HFFc6 (cell line): ENCODE measurements around the gene SCAF4. TPM values are rescaled to one million over a fixed set of nuclear protein-coding genes. Genes with fewer than 3 reads are reported as not detected.
A peak's percentile ranks its signal among the peaks of the same experiment; 100 is the strongest.

Source experiments
- DNase-seq: peaks from one replicate; pipeline ENCODE4 v3.0.0-alpha.2; 2018
- H3K27ac Mint-ChIP-seq: 2 replicates; pipeline ENCODE4 v1.8.0; 2020; ENCODE audit warnings: mild to moderate bottlenecking, mixed read lengths
- H3K27me3 Mint-ChIP-seq: 2 replicates; pipeline ENCODE4 v1.8.0; 2021; ENCODE audit warnings: mild to moderate bottlenecking, moderate library complexity, mixed read lengths; ENCODE audit not compliant: insufficient read depth
- H3K36me3 Mint-ChIP-seq: 2 replicates; pipeline ENCODE4 v1.8.0; 2021; ENCODE audit warnings: low read depth, mixed read lengths
- H3K4me1 Mint-ChIP-seq: 2 replicates; pipeline ENCODE4 v1.8.0; 2020; ENCODE audit warnings: low read depth, mixed read lengths
- H3K4me3 Mint-ChIP-seq: 2 replicates; pipeline ENCODE4 v1.8.0; 2020; ENCODE audit warnings: mild to moderate bottlenecking, moderate library complexity, mixed read lengths
- H3K9me3 Mint-ChIP-seq: 2 replicates; pipeline ENCODE4 v1.8.0; 2020; ENCODE audit warnings: mild to moderate bottlenecking, mixed read lengths
- total RNA-seq, 6 experiments: library from RNA; stranded (reverse); fragmentation: NEBNext Ultra II Directional; extraction: Animal tissue kit (Norgen Biotek cat#: 25700); gene quantifications; 2 replicates in 1 of 6; 3 replicates in 5 of 6; pipeline ENCODE4 v1.2.3, GENCODE V29; 2021
- TF ChIP-seq, protein P1 (sequence below): fragments of 200-600 bp; sonication (generic); IDR thresholded peaks from 2 replicates; pipeline ENCODE4 v1.5.0; 2021; ENCODE audit warnings: antibody characterized with exemption, mild to moderate bottlenecking

SCAF4 gene
- total RNA-seq, 6 experiments from 2014 or later: 21.8 to 28.4 (median 26.3) TPM

DNA sequence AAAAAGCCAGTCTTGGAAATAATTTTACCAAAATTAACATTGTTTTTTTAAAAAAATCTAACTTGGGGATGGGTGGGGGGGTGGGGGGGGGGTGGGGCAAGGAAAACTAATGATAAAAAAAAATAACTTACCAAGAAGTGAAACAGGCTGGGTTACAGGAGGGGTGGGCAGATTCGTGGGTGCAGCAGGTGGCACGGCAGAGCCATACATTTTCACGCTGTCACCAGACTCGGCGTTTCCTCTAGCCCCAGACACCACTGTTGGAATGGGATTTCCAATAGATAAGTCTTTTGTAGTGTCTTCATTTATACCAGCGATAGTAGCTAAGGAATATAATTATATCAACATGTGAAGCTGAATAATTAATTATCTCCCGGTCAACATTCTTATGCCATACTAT is 47.0 kb downstream of the SCAF4 start:
- Mint-ChIP-seq H3K36me3 (peaks cover 37% of the 10 kb centered on the region), H3K9me3 (no peaks in the 10 kb centered on the region), H3K27ac (no peak overlapping the region; the same call in 1 of the 2 replicates), H3K4me3 (no peak overlapping the region), H3K4me1 (peaks cover 18% of the 10 kb centered on the region), H3K27me3 (no peaks in the 10 kb centered on the region)
- TF ChIP-seq, protein P1, sequence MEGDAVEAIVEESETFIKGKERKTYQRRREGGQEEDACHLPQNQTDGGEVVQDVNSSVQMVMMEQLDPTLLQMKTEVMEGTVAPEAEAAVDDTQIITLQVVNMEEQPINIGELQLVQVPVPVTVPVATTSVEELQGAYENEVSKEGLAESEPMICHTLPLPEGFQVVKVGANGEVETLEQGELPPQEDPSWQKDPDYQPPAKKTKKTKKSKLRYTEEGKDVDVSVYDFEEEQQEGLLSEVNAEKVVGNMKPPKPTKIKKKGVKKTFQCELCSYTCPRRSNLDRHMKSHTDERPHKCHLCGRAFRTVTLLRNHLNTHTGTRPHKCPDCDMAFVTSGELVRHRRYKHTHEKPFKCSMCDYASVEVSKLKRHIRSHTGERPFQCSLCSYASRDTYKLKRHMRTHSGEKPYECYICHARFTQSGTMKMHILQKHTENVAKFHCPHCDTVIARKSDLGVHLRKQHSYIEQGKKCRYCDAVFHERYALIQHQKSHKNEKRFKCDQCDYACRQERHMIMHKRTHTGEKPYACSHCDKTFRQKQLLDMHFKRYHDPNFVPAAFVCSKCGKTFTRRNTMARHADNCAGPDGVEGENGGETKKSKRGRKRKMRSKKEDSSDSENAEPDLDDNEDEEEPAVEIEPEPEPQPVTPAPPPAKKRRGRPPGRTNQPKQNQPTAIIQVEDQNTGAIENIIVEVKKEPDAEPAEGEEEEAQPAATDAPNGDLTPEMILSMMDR: no peak
- DNase-seq: no peak

DNA sequence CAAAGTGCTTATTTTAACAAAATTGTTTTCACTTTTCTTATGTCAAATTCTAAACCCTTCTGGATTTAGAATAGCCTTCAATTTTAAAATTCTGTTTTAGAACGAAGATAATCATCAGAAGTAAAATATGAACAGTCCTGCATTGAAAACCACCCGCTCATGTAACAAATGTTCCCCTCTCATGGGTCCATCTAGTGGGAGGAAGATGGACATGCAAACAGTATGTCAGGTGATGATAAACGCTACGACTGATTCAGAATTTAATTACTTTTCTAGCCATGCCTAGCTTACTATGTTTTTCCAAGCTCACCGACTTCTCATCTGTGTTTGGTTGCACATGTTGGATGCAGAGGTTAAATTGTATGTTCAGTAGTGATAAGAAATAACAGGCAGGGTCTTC is 48.9 kb downstream of the SCAF4 start:
- no peak for DNase-seq

GRCh38 chr21:31682620-31683019 is 49.3 kb downstream of the SCAF4 start:
- peak overlapping the region; percentile 35; the same call in 1 of the 2 replicates for H3K27ac Mint-ChIP-seq
- no peak overlapping the region for H3K4me3 Mint-ChIP-seq
- H3K27me3 Mint-ChIP-seq: no peaks in the 10 kb centered on the region
- peaks cover 18% of the 10 kb centered on the region for H3K4me1 Mint-ChIP-seq
- H3K36me3 Mint-ChIP-seq: peaks cover 31% of the 10 kb centered on the region
- TF ChIP-seq, protein P1: no peak
- DNase-seq: peak; percentile 11
- no peaks in the 10 kb centered on the region for H3K9me3 Mint-ChIP-seq

More for the DNA sequence above, 48.9 kb downstream of the SCAF4 start:
- TF ChIP-seq, protein P1: peak; percentile 45; the same call in 1 of the 2 replicates
- no peak overlapping the region for H3K4me3 Mint-ChIP-seq
- no peaks in the 10 kb centered on the region for H3K27me3 Mint-ChIP-seq
- H3K9me3 Mint-ChIP-seq: no peaks in the 10 kb centered on the region
- H3K27ac Mint-ChIP-seq: peak overlapping the region; percentile 35; the same call in 1 of the 2 replicates
- H3K36me3 Mint-ChIP-seq: peaks cover 31% of the 10 kb centered on the region
- peaks cover 18% of the 10 kb centered on the region for H3K4me1 Mint-ChIP-seq

DNA sequence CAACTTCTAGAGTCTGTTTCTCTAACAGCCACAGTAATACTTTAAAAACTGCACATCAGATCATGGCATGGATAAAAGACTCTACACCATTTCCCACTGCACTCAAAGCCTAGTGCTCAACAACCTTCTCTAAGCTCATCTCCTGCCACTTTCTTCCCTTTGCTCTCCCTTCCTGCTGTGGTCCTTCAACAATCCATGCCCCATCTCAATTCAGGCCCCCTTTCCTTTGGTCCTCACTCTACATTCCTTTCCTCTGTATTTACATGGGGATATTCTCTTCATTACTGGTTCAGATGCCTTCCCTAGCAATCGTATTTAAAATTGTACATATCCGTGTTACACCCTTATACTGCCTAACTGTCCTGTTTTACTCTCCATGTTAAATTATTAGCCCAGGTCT is 53.4 kb downstream of the SCAF4 start:
- Mint-ChIP-seq H3K36me3 (peaks cover 10% of the 10 kb centered on the region; the same call in 1 of the 2 replicates), H3K4me1 (peaks cover 17% of the 10 kb centered on the region), H3K27ac (no peak overlapping the region), H3K4me3 (no peak overlapping the region), H3K9me3 (no peaks in the 10 kb centered on the region), H3K27me3 (no peaks in the 10 kb centered on the region)
- no peak for DNase-seq
- TF ChIP-seq, protein P1: no peak

DNA sequence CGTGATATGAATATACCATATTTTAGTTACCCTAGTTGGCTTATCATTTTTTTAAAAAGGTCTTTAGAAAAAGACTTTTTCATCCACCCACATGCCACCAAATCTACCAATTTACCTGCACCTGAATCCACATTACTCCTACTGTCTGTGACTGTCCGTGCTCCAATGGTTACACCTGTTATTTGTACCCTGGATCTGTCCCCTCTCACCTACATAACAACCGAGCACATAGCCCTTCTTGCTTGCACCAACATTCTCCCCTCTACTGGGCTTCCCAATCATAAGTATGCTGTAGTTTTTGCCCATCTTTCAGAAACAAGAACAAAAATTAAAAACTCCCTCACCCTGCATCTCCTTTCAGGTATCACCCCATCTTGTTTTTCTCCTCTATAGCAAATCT is 54.9 kb downstream of the SCAF4 start:
- H3K36me3 Mint-ChIP-seq: no peaks in the 10 kb centered on the region
- H3K9me3 Mint-ChIP-seq: no peaks in the 10 kb centered on the region
- no peak overlapping the region for H3K4me3 Mint-ChIP-seq
- 0 out of 2 replicates have a peak, but pooled peaks cover 3% of the 10 kb centered on the region for H3K4me1 Mint-ChIP-seq
- no peaks in the 10 kb centered on the region for H3K27me3 Mint-ChIP-seq
- no peak for DNase-seq
- TF ChIP-seq, protein P1: no peak
- no peak overlapping the region for H3K27ac Mint-ChIP-seq

DNA sequence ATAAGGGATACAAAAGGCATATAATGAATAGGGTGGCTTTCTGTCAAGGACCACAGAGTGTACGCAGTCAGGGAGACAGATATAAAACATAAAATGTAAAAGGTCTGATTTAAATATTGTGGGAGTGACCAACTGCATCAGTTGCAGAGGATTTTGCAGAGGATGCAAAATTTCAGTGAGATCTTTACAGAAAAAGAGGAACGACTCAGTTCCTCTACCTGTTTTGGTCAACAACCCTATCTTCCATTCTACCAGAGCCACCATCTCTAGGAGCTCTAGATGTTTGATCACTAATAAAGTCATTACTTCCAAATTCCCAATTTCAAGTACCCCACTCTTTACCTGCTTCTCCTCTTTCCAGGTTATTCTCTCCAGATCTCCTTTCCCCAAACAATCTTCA is 56.0 kb downstream of the SCAF4 start:
- Mint-ChIP-seq H3K27me3 (no peaks in the 10 kb centered on the region; the same call in 1 of the 2 replicates), H3K27ac (no peak overlapping the region), H3K36me3 (peaks cover 7% of the 10 kb centered on the region), H3K9me3 (no peaks in the 10 kb centered on the region), H3K4me1 (no peaks in the 10 kb centered on the region), H3K4me3 (no peak overlapping the region)
- no peak for DNase-seq
- TF ChIP-seq, protein P1: no peak
